ENCODE data around the gene PARVB.

PARVB gene

GRCh38 chr22:44194569-44194968, 170.5 kb downstream of the PARVB start:
- no peak for DNase-seq

DNA sequence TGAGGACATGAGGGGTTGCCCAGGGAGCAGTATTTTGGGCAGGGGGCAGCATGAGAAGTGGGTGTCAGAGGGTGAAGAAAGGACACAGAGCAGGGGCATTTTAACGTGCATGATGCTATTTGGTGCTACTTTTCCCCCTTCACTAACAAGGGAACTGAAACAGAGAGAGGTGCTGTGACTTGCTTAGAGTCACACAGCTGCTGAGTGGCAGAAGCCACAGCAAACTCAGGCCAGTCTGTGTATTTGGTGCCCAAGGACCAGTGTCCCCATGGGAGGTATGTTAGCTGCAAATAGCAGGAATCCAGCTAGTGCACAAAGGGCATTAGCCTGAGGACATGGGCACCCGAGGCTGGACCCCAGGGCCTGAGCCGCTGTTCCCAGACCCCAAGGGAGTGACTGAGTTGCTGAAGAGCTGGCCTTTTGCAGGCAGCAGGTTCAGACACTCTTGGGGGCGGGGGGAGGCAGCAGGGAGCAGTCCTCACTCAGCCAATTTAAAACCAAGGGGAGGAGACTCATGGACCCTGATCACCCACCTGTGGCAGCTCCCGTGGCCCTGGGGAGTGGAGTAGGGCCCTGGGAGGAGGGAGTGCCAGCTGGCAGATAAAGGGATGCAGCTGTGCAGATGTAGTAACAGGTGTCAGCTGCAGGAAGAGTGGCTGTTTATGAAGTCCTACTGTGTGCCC, 171.2 kb downstream of the PARVB start:
- DNase-seq = no peak

DNA sequence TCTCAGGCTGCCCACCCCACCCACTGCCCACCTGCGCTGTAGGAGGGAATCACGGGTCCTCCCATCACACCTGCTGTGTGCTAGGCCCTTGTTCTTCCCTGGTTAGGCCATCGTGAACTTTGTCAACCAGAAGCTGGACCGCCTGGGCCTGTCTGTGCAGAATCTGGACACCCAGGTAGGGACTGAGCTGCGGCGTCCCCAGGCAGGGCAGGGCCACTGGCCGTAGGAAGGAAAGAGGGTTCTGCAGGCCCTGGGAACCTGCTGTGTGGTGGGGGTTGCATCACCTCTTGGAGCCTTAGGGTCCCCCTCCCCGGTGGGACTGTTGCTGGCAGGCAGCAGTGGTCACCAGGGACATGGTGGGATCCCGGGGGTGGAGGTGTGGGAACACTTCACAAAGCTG, 172.1 kb downstream of the PARVB start:
- DNase-seq = no peak

GRCh38 chr22:44196731-44197131, 172.6 kb downstream of the PARVB start:
- peak in 1 of 51 donors; percentile 4 for DNase-seq

GRCh38 chr22:44197271-44197670, 173.2 kb downstream of the PARVB start:
- no peak for DNase-seq

DNA sequence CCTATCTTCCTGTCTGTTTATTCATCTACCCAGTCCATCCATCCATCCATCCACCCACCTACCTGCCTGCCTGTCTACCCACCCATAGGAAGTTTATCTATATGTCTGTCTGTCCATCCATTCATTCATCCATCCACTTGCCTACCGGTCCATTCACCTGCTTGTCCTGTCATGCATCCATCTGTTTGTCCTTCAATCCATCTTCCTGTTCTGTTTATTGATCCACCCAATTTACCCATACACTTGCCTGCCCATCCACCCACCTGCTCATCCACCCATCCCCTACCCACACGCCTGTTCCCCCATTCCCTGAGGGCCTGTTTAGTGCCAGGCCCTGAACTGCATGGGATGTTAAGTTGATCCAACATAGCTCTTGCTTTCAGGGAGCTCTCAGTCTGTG, 175.1 kb downstream of the PARVB start:
- no peak for DNase-seq

DNA sequence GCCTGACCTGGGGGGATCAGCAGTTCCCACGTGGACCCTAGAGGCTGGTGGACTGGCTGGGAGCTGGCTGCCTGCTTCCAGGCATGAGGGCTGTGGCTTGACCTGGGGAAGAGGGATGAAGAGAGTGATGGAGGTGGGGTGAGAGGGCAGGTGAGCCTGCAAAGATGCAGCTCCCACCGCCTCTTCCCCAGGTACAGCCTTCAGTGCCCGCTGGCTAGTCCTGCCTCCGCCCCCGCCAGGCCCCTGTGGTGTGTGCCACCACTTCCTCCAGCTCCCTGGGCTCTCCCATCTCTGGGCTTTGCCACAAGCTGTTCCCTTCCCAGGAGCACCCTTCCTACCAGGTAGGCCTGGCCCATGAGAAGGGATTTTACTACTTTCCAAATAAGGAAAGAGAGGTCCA, 175.8 kb downstream of the PARVB start:
- DNase-seq = no peak

DNA sequence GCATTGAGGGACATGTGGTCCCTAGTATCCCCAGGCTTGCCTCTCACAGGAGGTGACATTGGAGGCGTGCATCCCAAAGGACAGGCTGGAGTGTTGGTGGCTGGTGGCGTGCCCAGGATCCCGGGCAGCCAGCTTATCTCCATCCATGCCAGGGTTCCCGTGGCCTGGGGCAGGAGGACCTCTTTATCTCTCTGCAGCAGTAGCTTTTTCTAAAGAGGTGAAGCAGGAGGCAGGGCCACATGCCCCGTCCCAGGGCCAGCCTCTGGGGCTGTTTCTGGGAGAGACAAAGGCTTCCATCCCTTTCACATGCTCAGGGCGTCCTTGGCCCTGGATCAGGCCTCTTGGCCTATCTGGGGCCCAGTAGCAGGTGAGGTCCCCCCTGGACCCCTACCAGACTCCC, 176.3 kb downstream of the PARVB start:
- DNase-seq = no peak

DNA sequence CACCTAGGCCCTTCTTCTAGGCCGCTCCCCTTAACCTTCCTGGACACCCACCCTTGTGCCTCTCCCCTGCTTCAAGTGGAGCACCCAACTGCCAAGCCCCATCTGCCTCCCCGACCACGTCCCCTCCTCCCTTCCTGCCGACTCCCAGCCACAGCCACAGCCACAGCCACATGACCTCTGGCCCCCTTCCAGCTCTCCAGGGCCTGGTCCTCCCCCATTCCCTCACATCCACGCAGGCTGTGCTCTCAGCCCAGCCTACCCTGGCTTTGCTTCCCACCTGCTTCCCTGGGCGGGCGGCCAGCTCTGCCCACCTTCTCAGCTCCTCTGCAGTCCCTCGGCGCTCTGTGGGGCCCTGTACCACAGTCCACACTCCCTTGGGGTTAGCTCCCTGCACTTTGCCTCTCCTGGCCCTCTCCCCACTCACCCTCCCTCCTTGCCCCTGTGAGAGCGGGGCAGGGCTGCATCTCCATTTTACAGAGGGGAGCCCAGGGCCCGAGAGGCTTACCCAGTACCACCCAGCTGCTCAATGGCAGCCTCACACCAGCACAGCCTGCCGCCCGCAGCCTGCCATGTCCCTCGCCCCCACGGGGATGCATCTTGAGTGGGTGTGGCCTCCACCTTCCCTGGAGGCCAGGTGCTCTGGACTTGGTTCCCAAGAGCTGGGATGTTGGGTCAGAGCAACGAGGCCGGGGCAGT, 176.9 kb downstream of the PARVB start:
- no peak for DNase-seq

DNA sequence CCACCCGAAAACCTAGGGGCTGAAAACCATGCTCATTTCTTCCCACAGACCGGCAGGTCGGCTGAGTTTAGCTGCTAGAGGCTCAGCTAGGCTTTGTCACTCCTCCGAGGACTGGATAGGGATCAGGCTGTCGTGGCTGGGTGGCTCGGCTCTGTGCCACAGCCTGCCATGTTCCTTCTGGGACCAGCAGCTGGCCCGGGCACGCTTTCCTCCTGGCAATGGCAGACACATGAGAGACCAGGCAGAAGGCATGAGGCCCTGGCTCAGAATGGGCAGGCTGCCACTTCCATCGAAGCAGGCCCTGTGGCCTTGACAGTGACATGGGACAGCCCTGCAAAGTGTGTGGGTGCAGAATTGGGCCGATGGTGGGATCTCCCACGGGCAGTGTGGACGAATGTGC, 177.6 kb downstream of the PARVB start:
- DNase-seq = no peak

DNA sequence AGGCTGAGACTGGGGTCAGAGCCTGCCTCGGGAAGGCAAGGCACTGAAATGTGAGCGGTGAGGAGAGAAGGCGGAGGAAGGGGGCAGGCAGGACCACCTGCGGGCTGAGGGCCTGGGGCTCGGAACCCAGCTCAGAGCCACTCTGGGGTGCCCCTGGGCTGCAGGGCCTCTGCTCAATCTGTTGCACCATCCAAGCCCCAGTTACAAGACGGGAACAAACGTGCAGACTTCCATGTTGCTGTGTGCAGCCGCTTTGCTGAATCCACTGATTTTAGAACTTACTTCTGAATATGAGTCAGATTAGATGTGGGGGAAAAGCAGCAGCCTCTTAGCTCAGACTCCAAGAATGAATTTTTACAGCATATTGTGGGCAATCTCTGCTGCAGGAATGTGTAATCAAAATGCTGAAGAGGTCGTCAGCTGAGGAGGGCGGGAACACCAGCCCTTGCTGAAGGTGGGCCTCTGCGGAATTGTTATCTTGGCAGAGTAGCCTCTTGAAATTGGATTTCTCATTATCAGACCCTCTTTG, 178.2 kb downstream of the PARVB start:
- peak in 1 of 51 donors; percentile 30 for DNase-seq

DNA sequence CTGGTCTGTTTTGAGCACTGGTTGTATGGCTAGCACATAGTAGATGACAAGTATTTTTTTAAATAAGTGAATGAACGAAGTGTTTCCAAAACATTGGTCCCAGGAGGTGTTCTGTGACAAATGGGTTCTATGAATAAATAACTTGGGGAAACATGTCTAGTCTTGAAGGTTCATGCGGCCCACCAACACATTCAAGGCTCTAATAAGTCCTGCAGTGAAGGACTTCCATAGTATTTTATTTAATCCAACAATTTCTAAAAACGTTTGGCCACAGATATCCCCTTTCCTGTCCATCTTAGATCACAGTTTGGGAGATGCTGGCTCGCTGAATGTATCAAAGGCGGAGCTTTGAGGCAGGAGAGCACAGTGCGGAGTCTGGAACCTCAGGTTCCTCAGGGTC, 179.1 kb downstream of the PARVB start:
- DNase-seq = no peak

DNA sequence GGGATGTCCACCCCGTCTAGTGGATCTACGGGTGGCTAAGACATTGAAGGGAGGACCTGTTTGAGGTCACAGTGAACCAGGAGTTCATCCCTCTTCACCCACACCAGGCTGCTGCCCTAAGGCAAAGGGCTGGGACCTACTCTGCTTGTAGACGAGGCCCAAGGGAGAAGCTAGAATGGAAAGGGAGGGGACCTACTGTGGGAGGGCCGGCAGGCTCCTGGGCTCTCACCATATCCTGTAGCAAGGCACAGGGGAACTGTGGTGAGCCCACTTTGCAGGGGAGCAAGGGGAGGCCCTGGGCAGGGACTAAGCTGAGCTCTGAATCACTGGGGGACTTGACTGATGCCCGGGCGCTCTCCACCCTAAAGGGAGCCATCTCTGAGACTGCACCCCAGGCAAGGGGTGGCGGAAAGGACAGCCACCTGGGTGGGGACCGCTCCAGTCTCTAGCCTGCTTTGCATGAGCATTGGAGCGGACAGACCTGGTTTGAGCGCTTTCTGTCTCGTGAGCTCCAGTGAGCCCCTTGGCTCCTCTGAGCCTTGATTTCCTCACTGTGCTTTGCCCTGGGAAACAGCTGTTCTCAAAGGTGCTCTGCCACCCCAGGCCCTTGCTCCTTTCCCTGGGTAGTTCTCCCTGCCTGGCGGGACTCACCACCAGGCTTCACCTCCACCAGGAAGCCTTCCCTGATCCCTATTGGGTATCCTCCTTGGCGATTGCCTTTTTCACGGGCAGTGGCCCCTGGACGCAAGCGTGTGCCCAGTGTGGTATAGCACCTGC, 180.8 kb downstream of the PARVB start:
- no peak for DNase-seq

DNA sequence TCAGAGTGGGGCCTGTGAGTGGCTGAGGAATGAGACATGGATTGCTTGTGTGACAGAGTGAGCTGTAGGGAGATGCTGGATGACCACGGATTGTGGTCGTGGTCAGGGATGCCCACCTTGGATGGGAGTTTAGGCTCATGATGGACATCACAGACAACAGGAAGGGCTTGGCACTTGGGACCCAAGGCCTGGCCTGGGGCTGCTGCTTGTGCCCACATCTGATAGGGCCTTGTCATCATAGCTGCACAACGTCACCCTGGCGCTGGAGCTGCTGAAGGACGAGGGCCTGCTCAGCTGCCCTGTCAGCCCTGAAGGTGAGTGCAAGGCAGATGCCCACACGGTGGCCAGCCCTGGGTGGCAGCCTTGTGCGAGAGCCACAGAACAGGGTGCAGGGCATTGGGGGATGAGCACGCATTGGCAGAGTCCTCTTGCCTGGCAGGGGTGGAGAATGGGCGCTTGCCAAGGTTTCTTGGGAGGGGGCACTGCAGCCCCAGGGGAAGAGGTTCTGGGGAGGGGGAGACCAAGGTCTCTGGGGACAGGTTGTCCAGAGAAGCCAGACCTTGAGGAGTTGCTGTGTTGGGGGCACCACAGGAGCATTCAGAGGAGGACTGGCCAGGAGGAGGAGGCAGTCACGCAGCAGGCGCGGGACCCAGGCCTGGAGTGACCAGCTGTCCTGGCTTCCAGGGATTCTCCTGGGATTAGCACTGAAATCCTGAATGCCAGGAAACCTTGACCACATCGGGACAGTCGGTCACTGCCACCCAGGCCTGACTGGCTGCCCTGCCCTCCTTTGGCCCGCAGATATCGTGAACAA, 181.6 kb downstream of the PARVB start:
- DNase-seq = no peak

DNA sequence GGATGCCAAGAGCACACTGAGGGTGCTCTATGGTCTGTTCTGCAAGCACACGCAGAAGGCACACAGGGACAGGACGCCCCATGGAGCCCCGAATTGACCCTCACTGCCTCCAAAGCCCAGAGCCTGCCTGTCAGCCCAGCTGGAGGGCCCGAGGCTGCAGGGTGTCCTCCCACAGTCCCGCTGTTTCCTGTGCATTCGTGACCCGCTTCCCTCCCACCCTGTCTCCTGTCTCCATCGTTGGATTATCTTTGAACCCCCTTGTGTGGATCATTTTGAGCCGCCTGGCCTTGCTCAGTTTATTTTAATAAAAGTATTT, 182.2 kb downstream of the PARVB start:
- DNase-seq = no peak

- no peak for DNase-seq
These were observed 182.6 kb downstream of the PARVB start for GRCh38 chr22:44206696-44207095.

- DNase-seq = no peak
These were observed 183.3 kb downstream of the PARVB start for GRCh38 chr22:44207173-44207980.

- DNase-seq = no peak
These were observed 183.8 kb downstream of the PARVB start for GRCh38 chr22:44207981-44208317.

DNA sequence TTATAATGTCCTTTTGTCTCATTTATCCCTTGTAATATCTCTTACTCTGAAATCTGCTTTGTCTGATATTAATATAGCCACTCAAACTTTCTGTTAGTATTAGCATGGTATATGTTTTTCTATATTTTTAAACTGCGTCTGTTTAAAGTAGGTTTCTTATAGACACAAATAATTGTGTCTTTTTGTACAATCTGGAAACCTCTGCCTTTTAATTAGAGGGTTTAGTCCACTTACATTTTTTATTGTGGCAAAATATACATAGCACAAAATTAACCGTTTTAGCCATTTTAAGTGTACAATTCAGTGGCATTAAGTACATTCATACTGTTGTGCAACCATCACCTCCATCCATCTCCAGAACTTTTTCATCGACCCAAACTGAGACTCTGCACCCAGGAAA, 185.2 kb downstream of the PARVB start:
- no peak for DNase-seq

DNA sequence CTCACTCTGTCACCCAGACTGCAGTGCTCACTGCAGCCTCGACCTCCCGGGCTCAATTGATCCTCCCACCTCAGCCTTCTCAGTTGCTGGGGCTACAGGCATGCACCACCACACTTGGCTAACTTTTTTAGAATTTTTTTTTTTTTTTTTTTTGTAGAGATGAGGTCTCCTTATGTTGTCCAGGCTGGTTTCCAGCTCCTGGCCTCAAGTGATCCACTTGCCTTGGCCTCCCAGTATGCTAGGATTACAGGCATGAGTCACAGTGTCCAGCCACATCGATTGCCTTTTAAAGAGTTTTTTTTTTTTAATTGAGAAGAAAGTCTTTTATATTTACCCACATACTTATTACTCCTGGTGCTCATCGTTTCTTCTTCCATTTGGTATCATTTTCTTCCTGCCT, 186.6 kb downstream of the PARVB start:
- no peak for DNase-seq

Measured in hypothalamus (tissue), 51 donors.